OCI-LY1 (cell line): Measurements from ENCODE around the gene OR4D1.

Source experiments
- H2AFZ ChIP-seq: fragments of 200-600 bp; sonication (generic), shearing (Covaris generic); 2 replicates; pipeline ENCODE4 v1.6.0; 2014; ENCODE audit warnings: antibody characterized with exemption, mild to moderate bottlenecking, low read length
- H3F3A ChIP-seq: fragments of 200-600 bp; sonication (generic), shearing (Covaris generic); 2 replicates; pipeline ENCODE4 v1.6.0; 2014; ENCODE audit warnings: mild to moderate bottlenecking, antibody characterized with exemption, low read length, moderate library complexity; ENCODE audit not compliant: insufficient read depth
- H3K27ac ChIP-seq: fragments of 200-600 bp; sonication (generic); 2 replicates; pipeline ENCODE4 v1.5.1; 2014; ENCODE audit warnings: low read length, mixed run types, mild to moderate bottlenecking, low read depth; ENCODE audit not compliant: poor library complexity, severe bottlenecking
- H3K27me3 ChIP-seq: fragments of 200-600 bp; sonication (generic); 2 replicates; pipeline ENCODE4 v1.6.0; 2014; ENCODE audit warnings: antibody characterized with exemption, mild to moderate bottlenecking, low read length, moderate library complexity; ENCODE audit not compliant: insufficient read depth
- H3K36me3 ChIP-seq: fragments of 200-600 bp; sonication (generic); 2 replicates; pipeline ENCODE4 v1.6.1; 2014; ENCODE audit warnings: mild to moderate bottlenecking, antibody characterized with exemption, low read length, moderate library complexity, mixed read lengths; ENCODE audit not compliant: insufficient read depth
- H3K4me1 ChIP-seq: fragments of 200-600 bp; sonication (generic); 2 replicates; pipeline ENCODE4 v1.5.1; 2014; ENCODE audit warnings: mild to moderate bottlenecking, low read length, moderate library complexity; ENCODE audit not compliant: insufficient read depth, severe bottlenecking
- H3K4me2 ChIP-seq: fragments of 200-600 bp; sonication (generic), shearing (Covaris generic); 2 replicates; pipeline ENCODE4 v1.6.1; 2014; ENCODE audit warnings: low read length
- H3K4me3 ChIP-seq: fragments of 200-600 bp; sonication (generic); 2 replicates; pipeline ENCODE4 v1.5.1; 2014; ENCODE audit warnings: low read length, low read depth, mild to moderate bottlenecking, mixed read lengths; ENCODE audit not compliant: poor library complexity, severe bottlenecking
- H3K79me2 ChIP-seq: fragments of 200-600 bp; shearing (Covaris generic); 2 replicates; pipeline ENCODE4 v1.6.1; 2016; ENCODE audit warnings: mixed run types, low read length, mixed read lengths; ENCODE audit not compliant: insufficient read depth
- H3K9ac ChIP-seq: fragments of 200-600 bp; sonication (generic), shearing (Covaris generic); 2 replicates; pipeline ENCODE4 v1.6.1; 2014; ENCODE audit warnings: mild to moderate bottlenecking, low read length, mixed read lengths
- H3K9me2 ChIP-seq: fragments of 200-600 bp; sonication (generic), shearing (Covaris generic); 2 replicates; pipeline ENCODE4 v1.6.1; 2014; ENCODE audit warnings: low read depth, mild to moderate bottlenecking, low read length, mixed read lengths
- H3K9me3 ChIP-seq: fragments of 200-600 bp; shearing (Covaris generic); 2 replicates; pipeline ENCODE4 v1.6.1; 2014; ENCODE audit warnings: low read length, mixed read lengths
- H4K20me1 ChIP-seq: fragments of 200-600 bp; sonication (generic), shearing (Covaris generic); 2 replicates; pipeline ENCODE4 v1.6.0; 2016; ENCODE audit warnings: mild to moderate bottlenecking, low read length; ENCODE audit not compliant: insufficient read depth
- CTCF ChIP-seq: fragments of 200-600 bp; sonication (generic), shearing (Covaris generic); IDR thresholded peaks from 2 replicates; pipeline ENCODE4 v1.5.1; 2017; ENCODE audit warnings: mild to moderate bottlenecking, antibody characterized with exemption, low read length, moderate library complexity, mixed read lengths
- EZH2 ChIP-seq: fragments of 200-600 bp; sonication (generic), shearing (Covaris generic); IDR thresholded peaks from 2 replicates; pipeline ENCODE4 v1.8.0; 2017; ENCODE audit warnings: borderline replicate concordance, mixed run types, mild to moderate bottlenecking, antibody characterized with exemption, low read length, moderate library complexity, mixed read lengths

Gene OR4D1

GRCh38 chr17:58204796-58205195, 56.6 kb downstream of the OR4D1 start:
- no peaks in the 10 kb centered on the region for H4K20me1 ChIP-seq
- H3K9me3 ChIP-seq: no peaks in the 10 kb centered on the region
- H3K27me3 ChIP-seq: no peaks in the 10 kb centered on the region; the same call in 1 of the 2 replicates
- TF ChIP-seq CTCF (no peak), EZH2 (no peak)
- no peak overlapping the region for H3K4me2 ChIP-seq
- no peaks in the 10 kb centered on the region for H3K9me2 ChIP-seq
- no peaks in the 10 kb centered on the region for H3K79me2 ChIP-seq
- H3K36me3 ChIP-seq: no peaks in the 10 kb centered on the region
- no peaks in the 10 kb centered on the region for H3K4me1 ChIP-seq
- no peak overlapping the region for H2AFZ ChIP-seq
- no peak overlapping the region for H3K27ac ChIP-seq
- no peaks in the 10 kb centered on the region for H3F3A ChIP-seq
- no peak overlapping the region for H3K4me3 ChIP-seq
- no peak overlapping the region for H3K9ac ChIP-seq

GRCh38 chr17:58205936-58206335, 57.8 kb downstream of the OR4D1 start:
- H3K4me2 ChIP-seq: no peak overlapping the region

GRCh38 chr17:58207451-58207850, 59.3 kb downstream of the OR4D1 start:
- Histone ChIP-seq H2AFZ (no peak overlapping the region), H3K36me3 (0 out of 2 replicates have a peak, but pooled peaks cover 3% of the 10 kb centered on the region), H3K27ac (no peak overlapping the region), H4K20me1 (no peaks in the 10 kb centered on the region), H3K27me3 (no peaks in the 10 kb centered on the region; the same call in 1 of the 2 replicates), H3K9me3 (no peaks in the 10 kb centered on the region), H3K9ac (no peak overlapping the region), H3K4me3 (no peak overlapping the region), H3K4me1 (no peaks in the 10 kb centered on the region), H3K4me2 (no peak overlapping the region), H3K79me2 (no peaks in the 10 kb centered on the region), H3K9me2 (no peaks in the 10 kb centered on the region), H3F3A (no peaks in the 10 kb centered on the region)
- no peak for TF ChIP-seq CTCF
- no peak for TF ChIP-seq EZH2

More at GRCh38 chr17:58205936-58206335, 57.8 kb downstream of the OR4D1 start:
- Histone ChIP-seq H3K4me1 (no peaks in the 10 kb centered on the region), H2AFZ (no peak overlapping the region), H3F3A (no peaks in the 10 kb centered on the region), H3K79me2 (no peaks in the 10 kb centered on the region), H3K9ac (no peak overlapping the region), H3K9me2 (no peaks in the 10 kb centered on the region), H3K4me3 (no peak overlapping the region), H3K27ac (no peak overlapping the region), H4K20me1 (no peaks in the 10 kb centered on the region), H3K27me3 (no peaks in the 10 kb centered on the region; the same call in 1 of the 2 replicates), H3K36me3 (no peaks in the 10 kb centered on the region), H3K9me3 (no peaks in the 10 kb centered on the region)
- no peak for TF ChIP-seq CTCF
- TF ChIP-seq EZH2: no peak
